H1 (cell line): ENCODE data around the gene ZNF770.

Source experiments
- RXRA ChIP-seq: IDR thresholded peaks from 2 replicates; pipeline ENCODE4 v1.6.1; 2011; ENCODE audit warnings: low read depth, mild to moderate bottlenecking, low read length, moderate library complexity; ENCODE audit not compliant: insufficient read depth
- TEAD4 ChIP-seq: IDR thresholded peaks from 2 replicates; pipeline ENCODE4 v1.6.1; 2012; ENCODE audit warnings: low read depth, low read length, inconsistent platforms, mixed read lengths
- USF2 ChIP-seq: IDR thresholded peaks from 2 replicates; pipeline ENCODE4 v1.6.1; 2011; ENCODE audit warnings: low read length, improper control_type of control experiment
- TF ChIP-seq, protein P1 (sequence below), 3 experiments: IDR thresholded peaks; 1 replicate in 2 of 3; 2 replicates in 1 of 3; pipeline versions ENCODE4 v1.5.1 to v1.6.1; 2011; ENCODE audit warnings: low read length in 3 of 3, mild to moderate bottlenecking in 3 of 3, inconsistent platforms in 2 of 3, low read depth in 1 of 3, moderate library complexity in 1 of 3; ENCODE audit not compliant: insufficient read depth in 1 of 3; ENCODE audit errors: control extremely low read depth in 1 of 3

GRCh38 chr15:34944936-34945335 lies 43.2 kb downstream of the ZNF770 start:
- no peak for TF ChIP-seq TEAD4
- no peak for TF ChIP-seq USF2
- no peak for TF ChIP-seq RXRA
- TF ChIP-seq, protein P1, sequence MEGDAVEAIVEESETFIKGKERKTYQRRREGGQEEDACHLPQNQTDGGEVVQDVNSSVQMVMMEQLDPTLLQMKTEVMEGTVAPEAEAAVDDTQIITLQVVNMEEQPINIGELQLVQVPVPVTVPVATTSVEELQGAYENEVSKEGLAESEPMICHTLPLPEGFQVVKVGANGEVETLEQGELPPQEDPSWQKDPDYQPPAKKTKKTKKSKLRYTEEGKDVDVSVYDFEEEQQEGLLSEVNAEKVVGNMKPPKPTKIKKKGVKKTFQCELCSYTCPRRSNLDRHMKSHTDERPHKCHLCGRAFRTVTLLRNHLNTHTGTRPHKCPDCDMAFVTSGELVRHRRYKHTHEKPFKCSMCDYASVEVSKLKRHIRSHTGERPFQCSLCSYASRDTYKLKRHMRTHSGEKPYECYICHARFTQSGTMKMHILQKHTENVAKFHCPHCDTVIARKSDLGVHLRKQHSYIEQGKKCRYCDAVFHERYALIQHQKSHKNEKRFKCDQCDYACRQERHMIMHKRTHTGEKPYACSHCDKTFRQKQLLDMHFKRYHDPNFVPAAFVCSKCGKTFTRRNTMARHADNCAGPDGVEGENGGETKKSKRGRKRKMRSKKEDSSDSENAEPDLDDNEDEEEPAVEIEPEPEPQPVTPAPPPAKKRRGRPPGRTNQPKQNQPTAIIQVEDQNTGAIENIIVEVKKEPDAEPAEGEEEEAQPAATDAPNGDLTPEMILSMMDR (IDR thresholded peaks at IDR 0.05; ENCODE audit: control extremely low read depth in 1 of 3, insufficient read depth in 1 of 3, low read depth in 1 of 3, low read length in 3 of 3): no peak
